HG03025 (cell line): ENCODE data around the gene ZGPAT.
"Not testable (repeated sequence)": the region's sequence is repeated elsewhere in the genome, so short reads cannot be mapped to it uniquely, and the experiment has no call there.

Experiments used
- ATAC-seq: cut with Tn5 transposase; IDR thresholded peaks from one replicate; pipeline ENCODE4 v1.9.1; 2021; ENCODE audit warnings: mild to moderate bottlenecking, moderate library complexity; ENCODE audit not compliant: unreplicated experiment, low FRiP score

Gene ZGPAT

DNA sequence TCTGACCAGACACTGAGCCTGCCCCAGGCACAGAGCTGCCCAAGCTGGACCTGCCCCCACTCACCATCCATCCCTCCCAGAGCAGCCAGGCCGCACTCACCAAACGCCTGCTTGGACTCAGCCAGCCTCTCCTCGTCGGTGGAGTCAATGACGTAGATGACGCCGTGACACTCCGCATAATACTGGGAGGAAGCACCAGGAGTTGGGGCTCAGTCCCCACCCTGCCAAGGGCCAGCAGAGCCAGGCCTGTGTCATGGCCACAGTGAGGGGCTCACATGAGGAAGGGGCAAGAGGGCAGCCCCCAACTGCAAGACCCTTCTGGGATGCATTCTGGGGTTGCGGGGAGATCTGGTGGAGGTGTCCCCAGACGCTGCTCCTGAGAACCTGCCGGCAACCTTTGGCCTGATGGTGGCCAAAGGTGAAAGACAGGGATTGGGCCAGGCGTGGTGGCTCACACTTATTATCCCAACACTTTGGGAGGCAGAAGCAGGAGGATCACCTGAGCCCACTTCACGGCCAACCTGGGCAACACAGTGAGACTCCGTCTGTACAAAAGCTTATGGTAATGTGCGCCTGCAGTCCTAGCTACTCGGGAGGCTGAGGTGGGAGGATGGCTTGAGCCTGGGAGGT is 5.7 kb upstream of the ZGPAT start:
- ATAC-seq: no peak

DNA sequence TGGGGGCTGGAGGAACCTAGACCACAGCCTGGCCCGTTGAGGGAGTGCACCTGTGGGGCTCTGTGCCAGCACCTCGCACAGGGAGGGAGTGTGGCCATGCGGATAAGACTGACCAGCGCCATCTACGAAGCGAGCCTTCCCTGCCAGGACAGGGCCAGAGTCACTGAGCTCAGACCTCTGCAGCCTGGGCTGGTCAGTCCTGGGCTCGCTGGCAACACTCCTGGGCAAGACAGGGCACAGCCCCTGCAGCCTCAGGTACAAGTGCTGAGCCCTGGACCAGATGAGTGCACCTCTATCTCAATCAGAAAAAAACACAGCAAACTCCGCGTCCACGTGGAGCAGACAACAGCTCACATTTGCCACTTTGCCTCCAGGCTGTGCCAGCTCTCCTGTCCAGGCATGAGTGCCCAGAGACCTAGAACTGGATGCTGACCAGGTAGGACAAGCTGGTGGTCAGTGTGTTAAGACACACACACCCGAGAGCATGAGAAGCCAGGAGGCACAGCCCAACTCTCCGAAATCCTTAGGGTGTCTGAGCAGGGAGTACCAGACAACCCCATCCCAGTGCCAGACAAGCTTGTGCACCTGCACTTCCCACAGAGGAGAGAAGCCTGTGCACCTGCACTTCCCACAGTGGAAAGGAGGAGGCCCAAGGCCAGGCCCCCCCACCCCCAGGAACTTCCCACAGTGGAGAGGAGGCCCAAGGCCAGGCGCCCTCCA is 4.9 kb upstream of the ZGPAT start:
- no peak for ATAC-seq

DNA sequence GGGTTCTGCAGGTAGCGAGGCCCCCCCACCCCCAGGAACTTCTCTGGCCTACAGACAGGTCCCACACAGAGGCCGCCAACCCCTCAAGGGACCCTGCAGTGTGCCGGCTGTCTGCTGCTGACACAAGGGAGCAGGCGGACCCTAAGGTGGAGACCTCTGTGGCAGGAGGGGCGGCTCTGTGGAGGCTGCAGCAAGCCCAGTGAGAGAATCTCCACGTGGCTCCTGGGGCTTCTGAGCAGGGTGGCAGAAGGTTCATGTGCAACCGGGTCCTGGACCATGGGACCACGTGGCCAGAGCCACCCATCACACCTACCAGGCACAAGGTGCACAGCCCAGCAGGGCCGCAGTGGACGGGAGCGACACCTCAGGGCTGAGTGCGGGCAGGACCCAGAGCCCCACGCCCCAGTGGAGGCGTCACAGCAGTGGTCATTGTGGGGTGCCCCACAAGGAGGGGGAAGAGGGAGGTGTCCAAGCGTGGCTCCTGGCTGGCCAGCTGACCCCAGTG is 4.3 kb upstream of the ZGPAT start:
- no peak for ATAC-seq

DNA sequence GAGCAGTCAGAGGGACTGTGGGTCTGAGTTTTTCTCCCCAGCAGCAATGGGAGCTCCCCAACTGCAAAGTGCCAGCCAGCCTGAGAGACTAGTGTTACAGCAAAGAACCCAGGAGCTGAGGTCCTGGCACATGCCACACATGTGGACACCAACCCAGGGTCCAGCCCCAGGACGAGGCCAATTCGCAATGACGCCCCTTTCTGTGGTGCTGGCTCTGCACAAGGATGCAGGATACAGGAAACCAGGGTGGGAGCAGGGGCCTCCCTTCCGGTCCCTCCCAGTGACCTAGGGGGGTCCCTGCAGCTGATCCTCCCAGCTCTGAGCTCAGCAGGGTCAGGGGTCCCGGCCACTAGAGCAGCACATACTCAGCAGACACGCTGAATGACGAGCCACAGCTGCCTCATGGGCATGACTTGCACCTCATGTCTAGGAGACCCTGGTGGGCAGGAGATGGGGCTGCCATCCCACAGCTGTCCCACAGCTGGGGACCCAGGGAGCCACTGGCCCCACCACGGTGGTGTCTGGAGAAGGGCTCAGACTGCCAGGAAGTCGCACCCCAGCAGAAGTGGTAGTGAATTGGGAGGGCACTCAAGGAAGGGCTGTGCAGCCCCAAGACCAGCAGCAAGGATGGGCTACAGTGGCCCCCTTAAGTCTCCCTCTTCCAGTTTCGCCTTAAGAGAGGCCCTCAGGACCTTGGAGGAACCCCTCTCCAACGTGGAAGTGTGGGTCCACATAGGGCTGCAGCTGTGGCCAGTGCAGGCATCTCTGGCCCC is 3.7 kb upstream of the ZGPAT start:
- no peak for ATAC-seq

DNA sequence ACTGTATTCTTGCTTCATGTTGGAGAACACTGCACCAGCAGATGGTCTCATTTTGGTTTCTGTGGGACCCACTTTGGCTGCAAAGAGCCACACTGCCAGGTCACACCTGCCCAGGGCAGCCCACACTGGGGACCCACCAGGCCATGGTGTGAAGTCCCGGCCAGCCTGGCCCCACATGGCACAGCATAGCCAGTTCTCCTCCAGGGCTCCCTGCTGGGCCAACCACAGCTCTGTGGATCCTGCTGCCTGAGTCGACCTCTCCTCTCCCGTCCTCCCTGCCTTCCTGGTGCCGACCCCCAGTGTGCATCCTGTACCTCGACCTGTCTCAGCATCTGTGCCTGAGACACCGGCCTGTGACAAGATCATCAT is 3.1 kb upstream of the ZGPAT start:
- ATAC-seq: no peak

DNA sequence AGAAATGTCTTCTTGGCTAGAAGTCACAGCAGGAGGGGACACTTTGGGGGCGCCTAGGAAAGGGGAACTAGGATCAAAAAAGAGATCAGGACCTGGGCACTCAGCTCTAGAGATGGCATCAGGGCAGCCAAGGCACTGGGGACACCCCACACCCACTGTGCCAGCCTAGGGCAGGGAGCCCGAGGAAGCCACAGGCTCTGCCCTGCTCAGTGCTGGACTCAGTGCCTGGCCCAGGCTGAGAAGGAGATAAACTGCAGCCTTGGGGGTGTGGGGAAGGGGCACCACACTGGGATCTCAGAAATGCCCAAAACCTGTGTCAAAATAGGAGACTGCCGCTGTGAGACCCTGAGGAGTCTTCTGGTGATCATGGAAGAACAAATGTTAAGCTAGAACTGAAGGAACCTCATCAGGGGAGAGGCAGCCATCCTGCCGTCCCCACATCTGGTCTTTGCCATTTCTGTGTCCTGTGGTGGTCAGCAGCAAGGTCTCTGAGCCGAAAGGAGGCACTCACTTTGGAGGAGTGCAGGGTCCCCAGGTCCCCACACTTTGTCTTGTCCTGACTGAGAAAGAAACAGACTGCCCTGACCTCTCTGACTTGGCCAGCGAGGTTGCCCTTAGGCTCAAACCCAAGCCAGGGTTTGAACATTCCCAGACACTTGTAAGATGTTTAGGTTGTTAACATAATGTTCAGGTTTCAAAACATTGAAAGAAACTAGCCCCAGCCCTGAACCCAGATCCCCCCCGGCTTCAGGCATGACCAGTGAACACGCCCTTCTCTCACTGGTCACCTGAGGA is 2.4 kb upstream of the ZGPAT start:
- no peak for ATAC-seq

DNA sequence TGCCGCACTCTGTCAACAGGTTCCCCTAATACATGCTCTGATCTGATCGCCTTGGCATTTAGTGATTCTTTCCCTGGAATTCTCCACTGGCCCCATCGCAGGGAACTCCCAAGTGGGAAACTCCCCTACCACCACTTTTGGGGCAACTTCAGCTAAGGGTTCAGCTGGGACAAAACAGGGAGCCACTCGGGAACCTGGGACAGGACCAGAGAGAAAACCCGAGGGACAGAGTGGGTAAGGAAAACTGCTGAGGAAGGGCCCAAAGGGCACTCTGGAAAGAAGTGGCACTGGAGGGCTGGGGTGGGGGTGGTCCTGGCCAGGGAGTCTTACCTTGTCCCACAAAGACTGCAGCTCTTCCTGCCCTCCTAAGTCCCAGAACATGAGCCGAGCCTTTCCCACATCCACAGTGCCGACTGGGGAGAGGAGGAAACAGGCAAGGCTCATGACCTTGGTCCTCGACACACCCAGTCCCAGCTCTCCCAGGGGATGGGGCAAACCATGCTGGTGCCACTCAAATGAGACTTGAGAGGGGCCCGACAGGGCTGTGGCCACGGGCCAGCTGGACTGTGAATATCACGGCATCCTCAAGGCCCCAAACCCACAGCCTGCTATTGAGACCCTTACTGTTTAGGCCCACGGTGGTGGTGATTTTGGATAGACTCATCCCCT is 1.7 kb upstream of the ZGPAT start:
- no peak for ATAC-seq

DNA sequence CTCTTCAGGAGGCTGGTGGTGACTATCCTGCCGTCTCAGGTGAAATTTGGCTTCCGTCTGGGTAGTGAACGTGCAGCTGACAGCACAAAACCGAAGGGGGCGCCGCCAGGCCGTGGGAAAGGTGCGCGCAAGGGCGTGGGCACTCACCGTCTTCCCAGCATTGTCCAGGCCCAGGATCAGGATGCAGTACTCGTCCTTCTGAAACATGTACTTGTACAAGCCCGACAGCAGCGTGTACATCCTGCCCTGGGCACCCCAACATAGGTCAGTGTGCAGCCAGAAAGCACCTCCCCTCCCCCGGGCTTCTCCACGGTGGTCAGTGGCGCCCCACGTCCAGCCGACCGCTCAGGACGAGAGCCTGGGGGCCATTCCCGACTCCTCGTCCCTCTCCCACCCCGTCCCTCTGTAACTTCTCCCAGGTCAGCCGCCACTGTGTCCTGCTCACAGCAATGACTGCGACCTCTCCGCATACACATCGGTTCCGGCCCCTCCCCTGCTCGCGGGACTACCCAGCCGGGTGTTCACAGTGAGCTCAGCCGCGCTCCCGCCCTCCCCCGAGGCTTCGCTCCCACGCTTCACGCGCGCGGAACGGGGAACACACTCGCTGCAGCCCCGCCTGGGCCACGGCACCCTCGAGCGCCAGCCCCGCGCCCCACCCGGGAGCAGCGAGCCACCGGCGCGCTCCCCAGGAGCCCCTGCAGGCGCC is 834 bp upstream of the ZGPAT start:
- peak; percentile 11 for ATAC-seq

DNA sequence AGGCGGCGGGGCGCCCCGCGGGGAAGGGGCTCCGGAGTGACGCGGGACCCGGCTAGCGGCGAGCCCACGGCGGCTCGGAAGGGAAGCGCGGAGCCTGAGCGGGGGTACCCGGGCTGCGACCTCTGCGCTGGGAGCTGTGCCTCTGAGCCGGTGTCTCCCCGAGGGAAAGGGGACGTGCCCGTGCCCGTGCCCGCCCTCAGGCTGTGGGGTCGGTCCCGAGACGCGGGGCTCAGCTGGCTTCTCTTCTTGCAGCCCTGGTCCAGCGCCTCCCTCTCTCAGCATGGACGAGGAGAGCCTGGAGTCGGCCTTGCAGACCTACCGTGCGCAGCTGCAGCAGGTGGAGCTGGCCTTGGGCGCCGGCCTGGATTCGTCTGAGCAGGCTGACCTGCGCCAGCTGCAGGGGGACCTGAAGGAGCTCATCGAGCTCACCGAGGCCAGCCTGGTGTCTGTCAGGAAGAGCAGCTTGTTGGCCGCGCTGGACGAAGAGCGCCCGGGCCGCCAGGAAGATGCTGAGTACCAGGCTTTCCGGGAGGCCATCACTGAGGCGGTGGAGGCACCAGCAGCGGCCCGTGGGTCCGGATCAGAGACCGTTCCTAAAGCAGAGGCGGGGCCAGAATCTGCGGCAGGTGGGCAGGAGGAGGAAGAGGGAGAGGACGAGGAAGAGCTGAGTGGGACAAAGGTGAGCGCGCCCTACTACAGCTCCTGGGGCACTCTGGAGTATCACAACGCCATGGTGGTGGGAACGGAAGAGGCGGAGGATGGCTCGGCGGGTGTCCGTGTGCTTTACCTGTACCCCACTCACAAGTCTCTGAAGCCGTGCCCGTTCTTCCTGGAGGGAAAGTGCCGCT is 686 bp downstream of the ZGPAT start:
- ATAC-seq: no peak

DNA sequence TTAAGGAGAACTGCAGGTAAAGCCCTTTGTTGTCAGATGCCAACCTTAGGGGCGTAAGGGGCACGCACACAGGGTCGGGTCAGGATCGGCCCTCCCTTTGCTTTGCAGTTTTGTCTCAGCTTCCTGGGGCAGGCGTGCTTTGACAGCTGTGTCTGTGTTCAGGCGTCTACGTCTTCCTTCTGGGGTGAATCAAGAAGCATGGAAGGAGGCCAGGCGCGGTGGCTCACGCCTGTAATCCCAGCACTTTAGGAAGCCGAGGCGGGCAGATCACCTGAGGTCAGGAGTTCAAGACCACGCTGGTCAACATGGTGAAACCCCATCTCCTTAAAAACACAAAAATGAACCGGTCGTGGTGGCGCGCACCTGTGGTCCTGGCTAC is 1.3 kb downstream of the ZGPAT start:
- ATAC-seq: no peak

DNA sequence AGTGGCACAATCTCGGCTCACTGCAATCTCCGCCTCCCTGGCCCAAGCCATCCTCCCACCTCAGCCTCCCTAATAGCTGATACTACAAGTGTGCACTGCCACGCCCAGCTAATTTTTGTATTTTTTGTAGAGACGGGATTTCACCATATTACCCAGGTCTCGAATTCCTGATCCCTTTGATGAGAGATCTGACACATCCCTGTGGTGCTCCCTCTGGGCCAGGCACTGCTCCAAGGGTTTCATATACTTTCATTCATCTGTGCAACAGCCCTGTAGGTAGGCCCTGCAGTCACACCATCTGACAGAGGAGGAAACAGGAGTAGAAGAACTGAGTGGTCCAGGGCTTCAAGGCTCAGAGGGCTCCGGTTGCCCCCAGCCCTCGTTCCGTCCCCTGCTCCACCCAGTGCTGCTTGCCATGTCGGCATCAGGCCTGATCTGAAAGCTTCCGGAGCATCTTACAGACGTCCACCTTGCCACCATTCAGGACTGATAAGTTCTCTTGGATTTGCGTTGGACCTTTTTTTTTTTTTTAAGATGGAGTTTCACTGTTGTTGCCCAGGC is 3.3 kb downstream of the ZGPAT start:
- ATAC-seq: no peak

DNA sequence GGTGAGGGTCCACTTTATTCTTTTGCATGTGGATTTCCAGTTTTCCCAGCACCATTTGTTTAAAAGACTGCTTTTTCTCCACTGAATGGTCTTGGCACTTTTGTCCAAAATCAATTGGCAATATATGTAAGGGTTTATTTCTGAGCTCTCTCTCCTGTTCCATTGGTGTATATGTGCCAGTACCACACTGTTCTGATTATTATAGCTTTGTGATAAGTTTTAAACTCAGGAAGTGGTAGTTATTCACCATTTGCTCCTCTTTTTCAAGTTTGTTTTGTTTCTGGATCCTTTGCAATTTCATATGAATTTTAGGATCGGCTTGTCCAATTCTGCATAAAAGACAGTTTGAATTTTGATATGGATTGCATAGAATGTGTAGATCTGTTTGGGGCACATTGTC is 4.4 kb downstream of the ZGPAT start:
- ATAC-seq: no peak

DNA sequence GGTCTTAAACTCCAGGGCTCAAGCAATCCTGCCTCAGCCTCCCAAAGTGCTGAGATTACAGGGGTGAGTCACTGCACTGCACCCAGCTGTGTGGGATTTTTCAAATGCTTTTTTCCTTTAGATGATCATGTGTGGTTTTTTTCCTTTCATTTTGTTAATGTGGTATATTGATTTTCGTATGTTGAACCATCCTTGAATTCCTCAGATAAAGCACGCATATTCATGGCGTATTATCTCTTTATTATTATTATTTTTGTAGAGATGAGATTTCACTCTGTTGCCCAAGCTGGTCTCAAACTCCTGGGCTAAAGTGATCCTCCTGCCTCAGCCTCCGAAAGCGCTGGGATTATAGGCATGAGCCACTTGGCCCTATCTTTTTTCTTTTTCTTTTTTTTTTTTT is 7.0 kb downstream of the ZGPAT start:
- no peak for ATAC-seq

DNA sequence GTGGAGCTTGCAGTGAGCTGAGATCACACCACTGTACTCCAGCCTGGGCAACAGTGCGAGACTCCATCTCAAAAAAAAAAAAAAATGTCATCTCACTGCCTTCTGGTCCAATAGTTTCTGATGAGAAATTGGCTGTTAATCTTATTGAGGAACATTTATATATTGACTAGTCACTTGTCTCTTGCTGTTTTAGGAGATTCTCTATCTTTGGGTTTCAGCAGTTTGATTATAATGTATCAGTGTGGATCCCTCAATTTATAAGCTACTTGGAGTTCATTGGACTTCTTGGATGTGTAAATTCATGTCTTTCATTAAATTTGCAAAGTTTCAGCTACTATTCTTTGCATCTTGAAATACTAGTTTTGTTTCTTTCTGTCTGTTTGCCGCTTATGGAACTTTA is 11.2 kb downstream of the ZGPAT start:
- ATAC-seq: no peak

DNA sequence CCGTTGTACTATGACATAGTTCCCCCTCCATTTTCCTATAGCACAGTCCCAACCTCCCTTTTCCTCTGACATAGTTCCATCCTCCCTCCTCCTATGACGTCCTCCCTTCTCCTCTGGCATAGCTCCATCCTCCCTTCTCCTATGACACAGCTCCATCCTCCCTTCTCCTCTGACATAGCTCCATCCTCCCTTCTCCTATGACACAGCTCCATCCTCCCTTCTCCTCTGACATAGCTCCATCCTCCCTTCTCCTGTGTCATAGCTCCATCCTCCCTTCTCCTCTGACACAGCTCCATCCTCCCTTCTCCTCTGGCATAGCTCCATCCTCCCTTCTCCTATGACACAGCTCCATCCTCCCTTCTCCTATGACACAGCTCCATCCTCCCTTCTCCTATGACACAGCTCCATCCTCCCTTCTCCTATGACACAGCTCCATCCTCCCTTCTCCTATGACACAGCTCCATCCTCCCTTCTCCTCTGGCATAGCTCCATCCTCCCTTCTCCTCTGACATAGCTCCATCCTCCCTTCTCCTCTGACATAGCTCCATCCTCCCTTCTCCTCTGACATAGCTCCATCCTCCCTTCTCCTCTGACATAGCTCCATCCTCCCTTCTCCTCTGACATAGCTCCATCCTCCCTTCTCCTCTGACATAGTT is 15.3 kb downstream of the ZGPAT start:
- not testable (repeated sequence) for ATAC-seq

DNA sequence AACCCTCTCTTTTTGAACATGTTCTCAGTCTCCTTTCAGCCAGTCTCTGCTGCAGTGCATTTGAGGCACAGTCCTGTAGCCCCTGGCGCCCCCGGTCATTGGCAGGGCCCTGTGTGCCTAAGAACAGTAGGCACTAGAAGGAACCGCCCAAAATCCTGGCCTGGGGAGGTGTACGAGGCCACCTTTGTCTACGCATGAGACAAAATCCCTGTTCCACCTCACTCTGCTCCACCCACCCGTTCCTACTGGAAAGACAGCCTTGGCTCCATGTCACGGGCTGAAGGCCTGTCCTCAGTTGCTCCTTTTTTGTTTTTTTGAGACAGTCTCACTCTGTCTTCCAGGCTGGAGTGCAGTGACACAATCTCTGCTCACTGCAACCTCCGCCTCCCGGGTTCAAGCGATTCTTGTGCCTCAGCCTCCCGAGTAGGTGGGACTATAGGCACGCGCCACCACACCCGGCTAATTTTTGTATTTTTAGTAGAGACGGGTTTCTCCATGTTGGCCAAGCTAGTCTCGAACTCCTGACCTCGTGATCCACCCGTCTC is 22.4 kb downstream of the ZGPAT start:
- not testable (repeated sequence) for ATAC-seq

DNA sequence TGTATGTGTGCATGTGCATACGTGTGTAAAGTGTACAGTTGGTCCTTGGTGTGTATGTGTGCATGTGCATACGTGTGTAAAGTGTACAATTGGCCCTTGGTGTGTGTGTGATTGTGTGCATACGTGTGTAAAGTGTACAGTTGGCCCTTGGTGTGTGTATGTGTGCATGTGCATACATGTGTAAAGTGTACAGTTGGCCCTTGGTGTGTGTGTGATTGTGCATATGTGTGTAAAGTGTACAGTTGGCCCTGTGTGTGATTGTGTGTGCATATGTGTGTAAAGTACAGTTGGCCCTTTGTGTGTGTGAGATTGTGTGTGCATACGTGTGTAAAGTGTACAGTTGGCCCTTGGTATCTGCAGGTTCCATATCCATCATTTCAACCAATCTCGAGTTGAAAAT is 23.6 kb downstream of the ZGPAT start:
- no peak for ATAC-seq
